ENCODE results near the gene TAB2.

DNA sequence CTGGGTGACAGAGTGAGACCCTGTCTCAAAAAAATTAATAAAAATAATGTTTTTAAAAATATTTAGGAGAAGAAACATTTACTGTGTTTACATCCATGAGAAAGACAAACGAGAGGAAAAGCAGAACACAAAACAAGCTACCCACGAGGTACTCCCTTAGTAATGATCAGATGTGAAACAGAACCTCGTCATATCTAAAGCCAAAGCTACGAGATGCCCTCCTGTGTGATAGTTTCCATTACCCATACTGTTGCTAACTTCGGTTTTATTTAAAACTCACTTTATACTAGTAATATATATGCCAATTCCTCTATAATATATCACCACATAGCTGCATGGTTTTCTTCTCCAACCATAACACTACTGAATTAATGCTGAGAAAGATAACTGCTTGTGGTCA lies 103.6 kb downstream of the TAB2 start:
- TF ChIP-seq, protein P1, sequence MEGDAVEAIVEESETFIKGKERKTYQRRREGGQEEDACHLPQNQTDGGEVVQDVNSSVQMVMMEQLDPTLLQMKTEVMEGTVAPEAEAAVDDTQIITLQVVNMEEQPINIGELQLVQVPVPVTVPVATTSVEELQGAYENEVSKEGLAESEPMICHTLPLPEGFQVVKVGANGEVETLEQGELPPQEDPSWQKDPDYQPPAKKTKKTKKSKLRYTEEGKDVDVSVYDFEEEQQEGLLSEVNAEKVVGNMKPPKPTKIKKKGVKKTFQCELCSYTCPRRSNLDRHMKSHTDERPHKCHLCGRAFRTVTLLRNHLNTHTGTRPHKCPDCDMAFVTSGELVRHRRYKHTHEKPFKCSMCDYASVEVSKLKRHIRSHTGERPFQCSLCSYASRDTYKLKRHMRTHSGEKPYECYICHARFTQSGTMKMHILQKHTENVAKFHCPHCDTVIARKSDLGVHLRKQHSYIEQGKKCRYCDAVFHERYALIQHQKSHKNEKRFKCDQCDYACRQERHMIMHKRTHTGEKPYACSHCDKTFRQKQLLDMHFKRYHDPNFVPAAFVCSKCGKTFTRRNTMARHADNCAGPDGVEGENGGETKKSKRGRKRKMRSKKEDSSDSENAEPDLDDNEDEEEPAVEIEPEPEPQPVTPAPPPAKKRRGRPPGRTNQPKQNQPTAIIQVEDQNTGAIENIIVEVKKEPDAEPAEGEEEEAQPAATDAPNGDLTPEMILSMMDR (conservative IDR thresholded peaks at IDR 0.05; ENCODE audit: low read depth, low read length) = no peak
- no peak for TF ChIP-seq EZH2 (IDR thresholded peaks at IDR 0.05; ENCODE audit: borderline replicate concordance, low read depth, low read length, poor library complexity, severe bottlenecking)

Measured in A673 (cell line).